ENCODE measurements around the gene ENHO. TPM values are rescaled to one million over a fixed set of nuclear protein-coding genes. Genes with fewer than 3 reads are reported as not detected.

Gene ENHO
- total RNA-seq, 4 donors from 2014 or later: 2.7 to 22.1 (median 16.3) TPM

GRCh38 chr9:34492051-34492450 is 30.7 kb downstream of the ENHO start:
- Histone ChIP-seq H3K9me3 (no peaks in the 10 kb centered on the region), H3K36me3 (no peaks in the 10 kb centered on the region), H3K4me1 (no peaks in the 10 kb centered on the region), H3K27me3 (no peaks in the 10 kb centered on the region), H3K27ac (no peak overlapping the region), H3K4me3 (no peak overlapping the region)
- 25 to 33% methylated on average over 2 of the region's 2 CpGs for WGBS, 2 donors
- TF ChIP-seq EP300 (IDR thresholded peaks at IDR 0.05) (no peak), POLR2A (IDR thresholded peaks at IDR 0.05) (no peak)
- TF ChIP-seq, protein P1, sequence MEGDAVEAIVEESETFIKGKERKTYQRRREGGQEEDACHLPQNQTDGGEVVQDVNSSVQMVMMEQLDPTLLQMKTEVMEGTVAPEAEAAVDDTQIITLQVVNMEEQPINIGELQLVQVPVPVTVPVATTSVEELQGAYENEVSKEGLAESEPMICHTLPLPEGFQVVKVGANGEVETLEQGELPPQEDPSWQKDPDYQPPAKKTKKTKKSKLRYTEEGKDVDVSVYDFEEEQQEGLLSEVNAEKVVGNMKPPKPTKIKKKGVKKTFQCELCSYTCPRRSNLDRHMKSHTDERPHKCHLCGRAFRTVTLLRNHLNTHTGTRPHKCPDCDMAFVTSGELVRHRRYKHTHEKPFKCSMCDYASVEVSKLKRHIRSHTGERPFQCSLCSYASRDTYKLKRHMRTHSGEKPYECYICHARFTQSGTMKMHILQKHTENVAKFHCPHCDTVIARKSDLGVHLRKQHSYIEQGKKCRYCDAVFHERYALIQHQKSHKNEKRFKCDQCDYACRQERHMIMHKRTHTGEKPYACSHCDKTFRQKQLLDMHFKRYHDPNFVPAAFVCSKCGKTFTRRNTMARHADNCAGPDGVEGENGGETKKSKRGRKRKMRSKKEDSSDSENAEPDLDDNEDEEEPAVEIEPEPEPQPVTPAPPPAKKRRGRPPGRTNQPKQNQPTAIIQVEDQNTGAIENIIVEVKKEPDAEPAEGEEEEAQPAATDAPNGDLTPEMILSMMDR (IDR thresholded peaks at IDR 0.05): no peak
- DNase-seq (ENCODE audit: low spot score in 2 of 2): no peak

GRCh38 chr9:34491596-34491995 is 31.2 kb downstream of the ENHO start:
- Histone ChIP-seq H3K36me3 (no peaks in the 10 kb centered on the region), H3K9me3 (no peaks in the 10 kb centered on the region), H3K27ac (no peak overlapping the region), H3K4me1 (no peaks in the 10 kb centered on the region), H3K27me3 (no peaks in the 10 kb centered on the region), H3K4me3 (no peak overlapping the region)
- TF ChIP-seq EP300 (IDR thresholded peaks at IDR 0.05) (no peak), POLR2A (IDR thresholded peaks at IDR 0.05) (no peak)
- DNase-seq (ENCODE audit: low spot score in 2 of 2): no peak
- WGBS, 2 donors: 40 to 59% methylated on average over 2 of the region's 2 CpGs

DNA sequence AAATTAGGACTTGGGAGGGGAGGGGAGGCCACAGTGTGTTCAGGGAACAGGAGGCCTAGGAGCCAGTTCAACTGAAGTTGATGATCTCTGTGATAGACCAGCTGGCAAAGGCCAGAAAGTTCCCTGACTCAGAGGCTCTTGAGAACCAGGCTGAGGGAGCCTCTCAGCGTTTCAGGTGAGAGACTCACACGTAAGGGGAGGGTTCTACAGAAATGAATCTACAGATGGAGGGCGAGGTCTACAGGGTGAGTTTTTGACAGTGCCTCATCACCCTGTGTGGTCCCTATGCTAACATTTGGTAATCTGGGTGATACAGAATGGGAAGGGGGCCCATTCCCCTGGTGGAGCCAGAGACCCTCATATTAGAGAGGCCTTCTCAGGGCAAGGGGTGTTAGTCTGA is 32.0 kb downstream of the ENHO start:
- WGBS, 2 donors: 80 to 84% methylated on average over 3 of the region's 3 CpGs
- no peak overlapping the region for H3K27ac ChIP-seq
- no peaks in the 10 kb centered on the region for H3K27me3 ChIP-seq
- no peak for DNase-seq (ENCODE audit: low spot score in 2 of 2)
- TF ChIP-seq EP300 (IDR thresholded peaks at IDR 0.05): no peak
- no peak for TF ChIP-seq POLR2A (IDR thresholded peaks at IDR 0.05)
- TF ChIP-seq, protein P1 (IDR thresholded peaks at IDR 0.05): no peak
- H3K9me3 ChIP-seq: no peaks in the 10 kb centered on the region
- no peaks in the 10 kb centered on the region for H3K36me3 ChIP-seq
- H3K4me3 ChIP-seq: no peak overlapping the region
- H3K4me1 ChIP-seq: no peaks in the 10 kb centered on the region

DNA sequence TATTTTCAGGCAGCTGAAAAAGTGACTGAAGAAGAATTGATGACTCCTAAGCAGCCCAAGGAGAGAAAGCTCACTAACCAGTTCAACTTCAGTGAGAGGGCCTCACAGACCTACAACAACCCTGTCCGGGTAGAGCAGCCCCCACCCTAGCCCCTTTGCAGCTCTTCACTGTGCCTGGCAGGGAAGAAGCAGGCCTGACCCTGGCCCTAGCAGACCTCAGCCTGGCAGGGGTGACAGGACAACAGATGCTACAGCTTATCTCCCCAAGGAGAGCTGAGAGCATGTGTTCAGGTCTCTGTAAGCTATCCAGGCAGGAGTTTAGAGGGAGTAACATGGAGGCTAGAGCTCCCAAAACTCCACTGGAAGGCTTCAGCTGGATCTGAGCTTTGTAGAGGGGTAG is 32.4 kb downstream of the ENHO start:
- no peak for DNase-seq (ENCODE audit: low spot score in 2 of 2)
- H3K27ac ChIP-seq: no peak overlapping the region
- no peaks in the 10 kb centered on the region for H3K4me1 ChIP-seq
- no peaks in the 10 kb centered on the region for H3K36me3 ChIP-seq
- no peak overlapping the region for H3K4me3 ChIP-seq
- no peaks in the 10 kb centered on the region for H3K27me3 ChIP-seq
- WGBS, 2 donors: 69 to 90% methylated on average over 1 of the region's 1 CpG
- TF ChIP-seq POLR2A (IDR thresholded peaks at IDR 0.05): no peak
- H3K9me3 ChIP-seq: no peaks in the 10 kb centered on the region

DNA sequence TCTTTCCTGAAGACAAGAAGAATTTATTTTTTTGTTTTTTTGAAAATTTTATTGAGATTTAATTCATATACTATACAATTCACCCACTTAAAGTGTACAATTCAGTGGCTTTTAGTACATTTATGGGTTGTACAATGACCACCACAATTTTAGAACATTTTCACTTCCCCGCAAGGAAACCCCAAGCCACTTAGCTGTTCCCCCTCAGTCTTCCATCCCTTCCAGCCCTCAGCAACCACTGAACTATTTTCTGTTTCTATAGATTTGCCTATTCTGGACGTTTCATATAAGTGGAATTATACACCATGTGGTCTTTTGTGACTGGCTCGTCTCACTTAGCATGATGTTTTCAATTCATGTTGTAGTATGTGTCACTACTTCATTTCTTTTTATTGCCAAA is 36.2 kb downstream of the ENHO start:
- Histone ChIP-seq H3K36me3 (no peaks in the 10 kb centered on the region), H3K27ac (no peak overlapping the region), H3K4me1 (no peaks in the 10 kb centered on the region), H3K9me3 (no peaks in the 10 kb centered on the region), H3K27me3 (no peaks in the 10 kb centered on the region), H3K4me3 (no peak overlapping the region)
- no peak for DNase-seq (ENCODE audit: low spot score in 2 of 2)
- TF ChIP-seq, protein P1 (IDR thresholded peaks at IDR 0.05): no peak
- TF ChIP-seq POLR2A (IDR thresholded peaks at IDR 0.05) (no peak), EP300 (IDR thresholded peaks at IDR 0.05) (no peak)
- 36 to 41% methylated on average over 3 of the region's 3 CpGs for WGBS, 2 donors

DNA sequence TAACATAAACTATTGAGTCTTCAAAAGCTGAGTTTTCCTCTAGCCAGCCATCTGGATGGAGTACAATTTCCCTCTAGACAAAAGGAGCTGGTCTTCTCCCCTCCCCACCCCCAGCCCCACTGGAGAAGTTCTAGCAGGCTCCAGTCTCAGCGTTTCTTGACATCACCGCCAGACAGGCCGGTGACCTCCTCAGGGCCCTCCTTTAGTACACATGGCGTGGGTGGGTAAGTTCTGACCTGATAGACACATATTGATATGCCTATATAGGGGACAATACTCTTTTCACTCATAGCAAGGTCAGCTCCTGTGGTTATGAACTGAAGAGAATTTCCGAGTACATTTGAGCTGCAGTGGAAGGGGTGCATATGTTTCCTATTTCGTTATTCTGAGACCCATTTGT is 37.0 kb downstream of the ENHO start:
- WGBS, 2 donors: 46 to 50% methylated on average over 6 of the region's 6 CpGs

More for the DNA sequence above, 37.0 kb downstream of the ENHO start:
- H3K27ac ChIP-seq: no peak overlapping the region
- no peaks in the 10 kb centered on the region for H3K4me1 ChIP-seq
- DNase-seq (ENCODE audit: low spot score in 2 of 2): no peak
- H3K36me3 ChIP-seq: no peaks in the 10 kb centered on the region
- no peaks in the 10 kb centered on the region for H3K9me3 ChIP-seq
- no peak overlapping the region for H3K4me3 ChIP-seq
- TF ChIP-seq, protein P1 (IDR thresholded peaks at IDR 0.05): no peak
- TF ChIP-seq EP300 (IDR thresholded peaks at IDR 0.05) (no peak), POLR2A (IDR thresholded peaks at IDR 0.05) (no peak)
- no peaks in the 10 kb centered on the region for H3K27me3 ChIP-seq

Data from tibial nerve (tissue), 4 donors.